AG10803 (cell line): ENCODE data around the gene IGFBP2.

Experiments used
- DNase-seq: peaks from one replicate; pipeline ENCODE4 v3.0.0; 2010; ENCODE audit warnings: low read depth
- H3K4me3 ChIP-seq: 2 replicates; pipeline ENCODE4 v1.5.1; 2011; ENCODE audit warnings: mild to moderate bottlenecking, low read length, control low read depth
- TF ChIP-seq, protein P1 (sequence below): conservative IDR thresholded peaks from 2 replicates; pipeline ENCODE4 v1.5.1; 2011; ENCODE audit warnings: mild to moderate bottlenecking, low read length, control low read depth, inconsistent platforms

The IGFBP2 gene

DNA sequence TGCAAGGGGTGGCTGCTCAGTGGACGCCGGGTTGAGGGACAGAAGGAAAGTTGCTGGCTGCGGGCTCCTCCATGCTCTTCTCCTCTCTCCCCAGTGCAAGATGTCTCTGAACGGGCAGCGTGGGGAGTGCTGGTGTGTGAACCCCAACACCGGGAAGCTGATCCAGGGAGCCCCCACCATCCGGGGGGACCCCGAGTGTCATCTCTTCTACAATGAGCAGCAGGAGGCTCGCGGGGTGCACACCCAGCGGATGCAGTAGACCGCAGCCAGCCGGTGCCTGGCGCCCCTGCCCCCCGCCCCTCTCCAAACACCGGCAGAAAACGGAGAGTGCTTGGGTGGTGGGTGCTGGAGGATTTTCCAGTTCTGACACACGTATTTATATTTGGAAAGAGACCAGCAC lies 30.6 kb downstream of the IGFBP2 start:
- DNase-seq: no peak
- no peak overlapping the region for H3K4me3 ChIP-seq
- TF ChIP-seq, protein P1, sequence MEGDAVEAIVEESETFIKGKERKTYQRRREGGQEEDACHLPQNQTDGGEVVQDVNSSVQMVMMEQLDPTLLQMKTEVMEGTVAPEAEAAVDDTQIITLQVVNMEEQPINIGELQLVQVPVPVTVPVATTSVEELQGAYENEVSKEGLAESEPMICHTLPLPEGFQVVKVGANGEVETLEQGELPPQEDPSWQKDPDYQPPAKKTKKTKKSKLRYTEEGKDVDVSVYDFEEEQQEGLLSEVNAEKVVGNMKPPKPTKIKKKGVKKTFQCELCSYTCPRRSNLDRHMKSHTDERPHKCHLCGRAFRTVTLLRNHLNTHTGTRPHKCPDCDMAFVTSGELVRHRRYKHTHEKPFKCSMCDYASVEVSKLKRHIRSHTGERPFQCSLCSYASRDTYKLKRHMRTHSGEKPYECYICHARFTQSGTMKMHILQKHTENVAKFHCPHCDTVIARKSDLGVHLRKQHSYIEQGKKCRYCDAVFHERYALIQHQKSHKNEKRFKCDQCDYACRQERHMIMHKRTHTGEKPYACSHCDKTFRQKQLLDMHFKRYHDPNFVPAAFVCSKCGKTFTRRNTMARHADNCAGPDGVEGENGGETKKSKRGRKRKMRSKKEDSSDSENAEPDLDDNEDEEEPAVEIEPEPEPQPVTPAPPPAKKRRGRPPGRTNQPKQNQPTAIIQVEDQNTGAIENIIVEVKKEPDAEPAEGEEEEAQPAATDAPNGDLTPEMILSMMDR: no peak

DNA sequence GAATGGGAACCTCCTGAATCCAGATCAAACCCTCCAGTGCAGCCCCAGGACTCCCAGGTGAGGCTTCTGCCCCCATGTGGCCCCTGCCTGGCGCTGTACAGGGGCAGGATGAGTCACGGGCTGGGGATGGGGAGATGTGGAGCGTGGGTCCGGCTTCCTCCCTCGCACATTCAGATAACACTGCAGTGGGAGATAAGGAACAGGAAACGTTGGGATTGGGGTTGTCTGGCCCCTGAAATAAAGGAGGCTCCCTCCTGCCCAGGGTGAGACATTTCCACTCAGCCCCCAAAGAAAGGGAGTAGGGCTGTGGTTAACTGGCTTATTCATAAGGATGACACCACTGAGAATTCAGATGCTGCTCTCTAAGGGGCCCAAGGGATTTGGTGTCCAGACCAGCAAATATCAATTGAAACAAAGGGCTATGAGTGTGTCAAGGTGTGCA lies 31.4 kb downstream of the IGFBP2 start:
- TF ChIP-seq, protein P1: peak; percentile 15; the same call in 1 of the 2 replicates
- no peak for DNase-seq
- no peak overlapping the region for H3K4me3 ChIP-seq

DNA sequence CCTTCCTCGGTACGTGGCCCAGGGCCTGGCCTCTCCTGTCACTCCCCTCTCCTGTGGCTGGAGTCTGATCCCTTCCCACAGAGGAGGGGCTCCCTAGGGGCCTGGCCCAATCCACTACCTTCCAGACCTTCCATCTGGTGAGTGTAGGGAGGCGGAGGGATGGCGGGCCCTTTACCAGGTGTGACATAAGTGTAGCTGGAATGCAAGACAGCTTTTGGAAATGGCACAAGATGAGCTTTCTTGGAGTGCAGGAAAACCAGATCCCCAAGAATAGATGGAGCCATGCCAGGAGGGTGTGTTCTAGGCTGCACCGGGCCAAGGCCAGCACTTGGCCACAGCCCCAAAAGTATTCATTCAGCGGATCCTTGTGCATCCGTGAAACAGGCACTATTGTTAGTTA lies 32.0 kb downstream of the IGFBP2 start:
- TF ChIP-seq, protein P1: no peak
- peak; percentile 34 for DNase-seq
- no peak overlapping the region for H3K4me3 ChIP-seq

DNA sequence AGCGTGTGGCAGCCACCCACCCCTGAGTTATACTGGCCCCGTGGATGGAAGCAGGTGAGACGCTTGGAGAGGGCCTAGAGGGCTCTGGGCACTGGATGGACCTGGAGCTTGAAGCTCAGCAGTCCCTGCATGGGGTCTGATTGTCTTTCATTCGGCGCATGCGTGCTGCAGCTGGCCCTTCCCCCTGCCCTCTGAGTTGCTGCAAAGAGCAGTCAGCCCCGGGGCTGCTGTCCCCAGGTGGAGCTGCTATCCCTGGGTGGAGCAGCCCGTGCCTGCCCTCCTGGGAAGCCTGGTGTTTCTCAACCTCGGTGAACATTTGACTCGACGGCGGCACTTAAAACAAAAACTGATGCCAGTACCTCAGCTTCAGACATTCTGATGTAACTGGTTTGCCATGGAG lies 32.5 kb downstream of the IGFBP2 start:
- TF ChIP-seq, protein P1: no peak
- no peak overlapping the region for H3K4me3 ChIP-seq
- DNase-seq: no peak

DNA sequence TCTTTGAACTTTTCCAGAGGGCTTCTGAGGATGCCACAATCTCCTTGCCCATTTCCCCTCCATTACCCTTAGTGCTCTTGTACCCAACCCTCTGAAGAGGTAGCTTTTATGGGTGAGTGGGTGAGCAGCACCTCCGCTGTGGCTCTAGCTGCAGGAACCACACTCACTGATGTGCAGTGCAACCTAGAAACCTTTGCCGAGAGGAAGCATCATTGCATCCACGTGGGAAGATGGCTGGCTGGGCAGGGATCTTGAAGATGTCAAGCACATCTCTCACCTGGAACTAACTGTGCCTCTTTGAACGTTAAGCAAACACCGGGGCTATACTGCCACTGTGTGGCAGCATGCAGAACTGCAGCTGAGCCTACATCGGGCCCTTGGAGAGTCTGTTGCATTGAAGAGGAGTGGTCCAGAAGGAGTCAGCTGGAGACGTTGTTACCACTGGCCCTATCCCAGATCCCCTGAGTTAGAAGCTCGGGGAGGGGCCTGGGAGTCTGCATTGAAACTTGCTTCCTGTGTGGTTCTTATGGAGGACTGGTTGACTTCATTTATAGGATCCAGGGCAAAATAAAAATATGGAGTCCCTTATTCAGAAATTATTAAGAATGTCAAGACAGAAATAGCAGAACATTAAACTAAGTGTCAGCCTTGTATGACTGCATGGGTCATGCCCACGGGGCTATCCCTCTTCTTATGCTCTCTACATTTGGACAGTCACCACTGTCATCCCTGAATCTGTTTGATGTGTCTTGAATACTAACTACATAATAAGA lies 33.4 kb downstream of the IGFBP2 start:
- no peak overlapping the region for H3K4me3 ChIP-seq
- peak; percentile 56 for DNase-seq
- TF ChIP-seq, protein P1: peak; percentile 100

DNA sequence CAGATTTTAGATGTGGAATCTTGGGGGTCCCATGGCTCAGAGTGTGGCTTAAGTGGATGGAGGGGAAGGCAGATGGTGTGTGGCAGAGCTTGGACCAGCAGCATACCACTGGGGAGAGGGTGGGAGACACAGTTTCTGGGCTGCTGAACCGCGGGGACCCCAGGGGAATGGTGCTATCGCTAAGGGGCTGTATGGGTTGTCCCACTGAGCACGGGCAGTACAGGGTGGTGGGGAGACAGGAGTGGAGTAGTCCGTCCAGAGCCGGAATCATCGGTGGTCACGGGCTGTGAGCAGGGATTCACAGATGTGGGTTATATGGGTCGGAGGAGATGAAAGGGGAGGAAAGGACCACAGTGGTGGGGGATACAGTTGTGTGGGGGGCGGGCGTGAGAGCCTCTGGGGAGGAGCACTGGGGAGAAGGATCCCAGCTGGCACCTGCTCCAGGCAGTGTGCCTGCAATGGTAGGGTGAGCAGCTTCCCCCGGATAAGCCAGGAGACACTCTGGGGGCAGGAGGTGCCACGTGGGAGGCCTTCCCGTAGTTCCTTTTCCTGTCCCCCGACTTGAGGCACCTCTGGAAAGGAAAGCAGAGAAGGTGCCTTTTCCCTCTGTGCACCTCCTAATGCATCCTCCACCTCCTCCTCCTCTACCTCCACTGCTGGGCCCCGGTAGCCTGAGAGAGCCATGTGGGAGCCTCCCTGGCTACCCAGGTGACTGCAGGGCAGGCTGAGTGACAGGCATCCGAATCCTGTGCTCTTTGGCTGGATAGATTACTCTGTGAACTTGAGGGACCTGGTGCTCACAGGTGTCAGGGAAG lies 37.3 kb downstream of the IGFBP2 start:
- no peak for DNase-seq
- H3K4me3 ChIP-seq: no peak overlapping the region
- TF ChIP-seq, protein P1: no peak

DNA sequence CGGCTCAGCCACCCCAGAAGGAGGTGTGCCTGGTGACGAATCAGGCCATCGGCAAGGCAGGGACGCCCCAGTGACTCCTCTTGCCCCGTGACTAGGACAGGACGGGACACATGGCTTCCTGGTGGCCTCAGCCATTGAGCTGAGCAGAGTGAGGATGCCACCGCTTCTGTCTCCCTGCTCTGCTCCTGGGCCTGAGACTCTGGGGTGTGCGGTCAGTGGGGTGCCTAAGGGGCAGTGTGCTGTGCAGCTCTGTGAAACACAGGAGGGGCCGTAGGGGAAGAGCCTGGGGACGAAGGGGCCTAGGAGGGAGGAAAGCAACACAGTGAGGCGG lies 37.8 kb downstream of the IGFBP2 start:
- TF ChIP-seq, protein P1: no peak
- no peak for DNase-seq

More for the DNA sequence above, 37.8 kb downstream of the IGFBP2 start:
- no peak overlapping the region for H3K4me3 ChIP-seq
